HG03108 (cell line): ENCODE data around the gene ELOVL5.
"Not testable (repeated sequence)": the region's sequence is repeated elsewhere in the genome, so short reads cannot be mapped to it uniquely, and the experiment has no call there.

Experiments
- ATAC-seq: cut with Tn5 transposase; IDR thresholded peaks from one replicate; pipeline ENCODE4 v1.9.1; 2021; ENCODE audit warnings: moderate library complexity; ENCODE audit not compliant: unreplicated experiment

The ELOVL5 gene

DNA sequence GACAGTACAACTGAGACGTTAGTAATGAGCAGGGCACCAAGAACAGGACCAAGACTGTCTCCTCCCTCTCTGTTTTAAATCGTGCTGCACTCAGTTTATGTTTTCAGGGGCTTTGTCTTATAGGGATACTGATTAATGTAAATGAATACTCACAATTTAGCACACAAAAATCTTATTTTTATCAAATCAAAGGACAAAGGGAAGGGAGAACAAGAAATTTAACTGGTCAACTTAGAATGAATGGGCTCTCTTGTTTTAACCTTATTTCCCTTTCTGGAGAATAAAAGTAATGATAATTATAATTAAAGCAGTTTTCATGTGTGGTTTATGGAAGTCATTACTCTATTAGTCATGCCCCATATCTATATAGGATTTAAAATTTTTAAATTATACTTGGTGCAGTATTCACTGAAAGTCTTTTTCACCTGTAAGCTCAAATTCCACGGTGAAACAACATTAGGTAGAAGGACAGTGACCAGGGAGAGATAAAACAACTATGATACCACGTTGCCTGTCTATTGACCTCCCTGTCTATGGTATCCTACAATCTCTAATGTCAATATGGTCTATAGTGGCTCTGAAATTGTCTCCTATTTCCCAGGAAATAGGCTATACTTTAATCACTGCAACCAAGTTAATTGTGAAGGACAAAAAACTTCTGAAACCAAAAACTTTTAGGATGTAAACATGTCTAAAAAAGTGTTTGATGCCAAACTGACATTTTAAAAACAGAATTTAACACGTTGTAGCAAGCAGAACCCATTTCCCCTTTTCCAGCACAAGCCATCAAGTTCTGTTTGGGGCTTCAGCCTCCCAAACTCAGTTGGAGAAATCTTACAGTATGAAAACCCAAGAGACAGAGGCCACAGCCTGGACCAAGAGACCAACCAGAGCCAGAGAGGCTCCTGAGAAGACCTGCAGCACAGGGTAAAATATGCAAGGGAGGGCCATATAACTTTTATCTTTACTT lies 15.0 kb downstream of the ELOVL5 start:
- ATAC-seq: no peak

DNA sequence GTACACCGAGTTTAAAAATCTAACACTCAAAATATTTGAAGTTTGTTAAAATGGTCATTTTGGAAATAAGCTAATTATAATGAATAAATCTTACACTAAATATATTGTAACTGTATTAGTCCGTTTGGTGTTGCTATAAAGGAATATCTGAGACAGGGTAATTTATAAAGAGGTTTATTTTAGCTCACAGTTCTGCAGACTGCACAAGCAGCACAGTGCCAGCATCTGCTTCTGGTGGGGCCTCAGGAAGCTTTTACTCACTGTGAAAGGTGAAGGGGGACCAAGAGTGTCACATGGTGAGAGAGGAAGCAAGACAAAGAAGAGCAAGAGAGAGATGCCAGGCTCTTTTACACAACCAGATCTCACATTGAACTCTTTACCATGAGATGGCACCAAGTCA lies 17.1 kb downstream of the ELOVL5 start:
- ATAC-seq: no peak

DNA sequence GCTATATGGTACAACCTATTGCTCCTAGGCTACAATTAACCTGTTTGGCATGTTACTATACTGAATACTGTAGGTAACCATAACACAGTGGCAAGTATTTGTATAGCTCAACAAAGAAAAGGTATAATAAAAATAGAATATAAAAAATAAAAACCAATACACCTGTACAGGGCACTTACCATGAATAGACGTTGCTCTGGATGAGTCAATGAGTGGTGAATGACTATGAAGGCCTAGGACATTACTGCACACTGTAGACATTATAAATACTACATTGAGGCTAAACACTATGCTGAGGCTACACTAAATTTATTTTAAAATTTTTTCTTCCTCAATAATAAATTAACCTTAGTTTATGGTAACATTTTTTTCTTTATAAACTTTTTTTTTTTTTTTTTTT lies 18.6 kb downstream of the ELOVL5 start:
- ATAC-seq: no peak

DNA sequence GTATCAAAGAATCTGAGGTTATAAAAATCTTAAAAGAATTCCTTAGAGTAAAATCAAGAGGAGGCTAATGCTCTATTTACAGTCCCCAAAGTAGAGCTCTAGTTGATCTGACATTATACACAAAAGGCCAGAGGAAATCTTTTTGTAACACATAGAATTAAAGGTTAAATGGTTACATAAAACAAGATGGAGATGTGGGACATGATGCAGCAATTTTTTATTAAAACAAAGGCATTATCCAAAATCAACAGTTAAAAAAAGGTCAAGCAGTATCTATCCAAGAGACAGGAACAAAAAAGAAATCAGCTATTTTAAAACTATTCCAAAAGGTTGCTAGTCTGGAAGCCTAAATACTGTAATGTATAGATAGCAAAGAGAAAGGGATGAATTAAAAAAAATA lies 20.4 kb downstream of the ELOVL5 start:
- no peak for ATAC-seq

DNA sequence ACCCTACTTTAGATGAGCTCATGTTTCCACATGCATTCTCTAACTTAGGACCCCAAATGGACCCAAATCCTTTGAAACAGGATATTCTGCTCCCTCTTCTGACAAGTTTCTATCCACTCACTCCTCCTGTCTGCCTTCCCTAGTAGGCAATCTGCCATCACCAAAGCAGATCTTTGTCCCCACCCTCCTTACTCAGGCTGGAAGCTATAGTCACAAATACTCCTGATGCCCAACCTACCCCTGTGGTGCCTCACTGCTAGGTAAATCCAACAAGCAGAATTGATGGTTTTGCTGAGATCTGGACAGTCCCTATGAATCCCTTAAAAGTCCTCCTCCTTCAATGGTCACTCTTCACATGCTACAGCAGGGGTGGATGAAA lies 21.7 kb downstream of the ELOVL5 start:
- ATAC-seq: no peak

DNA sequence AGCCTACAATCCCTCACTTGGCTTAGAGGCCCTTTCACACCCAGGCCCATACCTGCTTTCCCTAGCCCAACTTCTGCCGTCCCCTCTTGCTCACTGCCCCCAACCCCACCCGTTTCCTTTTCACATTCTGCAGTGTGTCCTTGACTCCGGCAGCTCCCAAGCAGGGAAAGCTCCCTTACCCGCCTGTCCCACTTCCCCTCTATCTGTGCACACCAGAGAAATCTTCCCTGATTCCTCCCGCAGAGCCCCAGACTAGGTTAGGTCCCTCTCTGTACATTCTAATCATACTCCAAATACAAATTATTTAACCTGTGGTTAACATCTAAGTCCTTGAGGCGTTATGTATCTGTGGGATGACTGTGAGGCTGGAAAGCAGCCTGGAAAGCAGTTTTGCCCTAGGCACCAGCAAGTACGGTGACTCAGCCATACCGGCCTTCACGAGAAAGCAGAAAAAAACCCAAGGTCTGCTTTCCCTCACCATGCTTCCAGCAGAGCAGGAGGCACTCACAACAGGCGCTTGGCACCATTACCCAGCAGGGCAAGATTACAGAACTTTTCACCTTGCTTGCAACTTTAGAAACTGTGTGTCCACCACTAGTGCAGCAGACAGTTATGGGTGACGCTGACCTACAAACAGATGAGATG lies 22.3 kb downstream of the ELOVL5 start:
- ATAC-seq: no peak

DNA sequence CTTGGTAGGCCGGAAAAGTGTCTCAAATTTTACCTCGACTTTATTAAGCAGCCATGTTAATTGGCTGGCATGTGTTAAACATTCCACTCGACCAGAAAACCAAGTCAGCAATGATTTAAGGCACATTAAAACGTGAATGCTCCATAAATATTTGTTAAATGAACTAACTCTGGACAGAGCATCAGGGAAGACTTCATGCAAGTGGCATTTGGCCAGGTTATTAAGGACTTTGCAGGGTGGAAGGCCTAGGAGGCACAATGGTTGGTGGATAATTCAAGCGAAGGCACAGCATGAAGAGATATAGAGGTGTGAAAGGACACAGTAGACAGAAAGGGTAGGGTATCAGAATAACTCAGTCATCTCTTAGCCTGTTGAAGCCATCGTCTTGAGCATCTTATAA lies 23.0 kb downstream of the ELOVL5 start:
- no peak for ATAC-seq

DNA sequence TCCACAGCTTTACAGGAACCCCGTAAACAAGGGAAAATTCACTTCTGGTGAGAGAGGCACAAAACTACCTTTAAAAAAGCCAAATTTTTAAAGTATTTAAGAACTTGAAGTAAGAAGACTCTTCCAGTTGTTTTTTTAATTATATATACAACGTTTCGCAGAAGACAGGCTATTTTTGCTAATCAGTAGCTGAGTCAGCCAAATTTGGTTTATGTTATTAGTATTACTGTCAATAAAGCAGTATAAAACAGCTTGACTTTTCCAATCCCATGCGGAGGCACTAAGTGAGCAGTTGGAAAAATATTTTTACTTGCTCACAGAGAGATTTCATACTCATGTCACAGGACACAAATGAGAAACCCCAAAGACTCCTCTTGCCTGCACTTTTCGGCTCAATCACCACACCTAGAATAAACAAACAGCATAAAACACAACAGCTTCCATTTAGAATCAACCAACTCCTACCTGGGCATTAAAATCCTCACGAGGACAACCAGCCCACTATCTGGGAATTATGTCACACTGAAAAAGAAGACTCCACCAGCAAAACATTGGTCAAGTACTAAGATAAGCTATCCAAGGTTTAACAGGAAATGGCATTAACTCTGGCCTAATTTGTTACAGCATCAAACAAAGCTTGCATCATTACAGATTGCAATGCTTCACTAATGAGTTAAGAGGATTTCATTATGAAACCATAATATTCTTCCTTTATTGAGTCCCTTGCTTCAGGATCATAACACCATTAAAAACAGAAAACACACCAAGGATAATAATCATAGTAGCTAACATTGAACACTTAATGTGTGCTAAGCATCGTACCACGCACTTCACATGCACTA lies 26.3 kb downstream of the ELOVL5 start:
- ATAC-seq: no peak

DNA sequence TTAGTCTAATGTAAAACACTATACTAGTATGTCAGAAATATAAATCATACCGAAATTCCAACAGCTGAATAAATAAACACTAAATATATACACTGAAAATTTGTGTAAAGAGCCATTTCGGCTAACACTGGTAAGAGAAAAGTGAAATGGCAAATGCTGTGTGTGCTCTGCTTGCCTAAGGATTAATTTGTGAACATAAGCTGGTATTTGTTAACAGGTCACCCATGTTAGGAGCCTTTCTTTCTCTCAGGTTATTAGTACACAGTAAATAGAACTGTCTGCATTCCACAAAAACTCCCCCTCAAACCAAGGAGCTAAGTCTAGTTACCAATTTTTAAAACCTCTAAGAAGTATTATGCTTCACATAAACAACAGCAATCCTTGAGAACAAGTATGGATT lies 27.0 kb downstream of the ELOVL5 start:
- ATAC-seq: no peak

DNA sequence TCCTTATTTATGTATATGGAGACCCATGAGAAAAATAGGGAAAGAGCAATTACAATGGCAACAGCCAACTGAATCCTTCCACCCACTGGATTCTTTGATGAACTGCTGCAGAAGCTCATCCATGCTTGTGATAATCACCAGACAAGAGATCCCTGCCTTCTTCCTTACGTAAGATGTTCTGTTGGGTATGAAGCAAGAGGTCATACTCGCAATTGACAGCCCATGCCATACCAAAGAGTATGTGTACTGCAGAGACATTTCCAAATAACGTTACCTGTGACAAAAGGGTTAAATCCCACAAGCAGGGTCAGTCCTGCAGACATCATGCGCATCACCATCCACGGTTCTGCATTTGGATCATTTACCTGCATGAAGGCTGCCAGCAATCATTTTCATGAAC lies 27.8 kb downstream of the ELOVL5 start:
- ATAC-seq: no peak

DNA sequence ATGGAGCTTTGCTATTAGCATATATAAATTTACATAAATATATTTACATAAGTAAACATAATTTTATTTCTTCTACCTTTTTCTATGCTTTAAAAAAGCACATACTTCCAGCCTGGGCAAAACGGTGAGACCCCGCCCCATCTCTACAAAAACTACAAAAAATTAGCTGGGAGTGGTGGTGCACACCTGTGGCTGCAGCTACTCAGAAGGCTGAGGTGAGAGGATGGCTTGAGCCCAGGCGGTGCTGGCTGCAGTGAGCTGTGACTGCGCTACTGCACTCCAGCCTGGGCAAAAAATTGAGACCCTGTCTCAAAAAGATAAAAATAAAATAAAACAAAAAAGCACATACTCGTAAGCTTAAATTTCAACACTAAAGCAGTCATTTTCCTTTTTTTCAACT lies 30.3 kb downstream of the ELOVL5 start:
- no peak for ATAC-seq

DNA sequence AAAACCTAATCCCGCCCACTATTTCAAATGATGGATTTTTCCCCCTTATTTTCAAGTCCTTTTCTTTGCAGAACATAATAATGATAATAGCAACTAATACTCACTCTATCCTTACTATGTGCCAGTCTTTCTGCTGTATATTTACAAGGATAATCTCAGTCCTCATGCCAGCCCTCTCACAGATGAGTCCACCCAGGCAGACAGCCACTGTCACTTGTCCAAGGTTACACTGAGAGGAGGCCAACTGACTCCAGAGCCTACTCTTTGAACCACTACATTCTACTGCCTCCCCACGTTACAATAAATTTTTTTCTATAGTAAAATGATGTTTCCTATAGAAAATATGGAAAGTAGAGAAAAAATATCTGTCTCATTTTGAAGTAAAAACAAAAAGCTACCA lies 30.9 kb downstream of the ELOVL5 start:
- no peak for ATAC-seq

DNA sequence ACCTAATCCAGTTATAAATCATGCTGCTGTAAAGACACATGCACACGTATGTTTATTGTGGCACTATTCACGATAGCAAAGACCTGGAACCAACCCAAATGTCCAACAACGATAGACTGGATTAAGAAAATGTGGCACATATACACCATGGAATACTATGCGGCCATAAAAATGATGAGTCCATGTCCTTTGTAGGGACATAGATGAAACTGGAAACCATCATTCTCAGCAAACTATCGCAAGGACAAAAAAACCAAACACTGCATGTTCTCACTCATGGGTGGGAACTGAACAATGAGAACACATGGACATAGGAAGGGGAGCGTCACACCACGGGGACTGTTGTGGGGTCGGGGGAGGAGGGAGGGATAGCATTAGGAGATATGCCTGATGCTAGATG lies 31.5 kb downstream of the ELOVL5 start:
- not testable (repeated sequence) for ATAC-seq

DNA sequence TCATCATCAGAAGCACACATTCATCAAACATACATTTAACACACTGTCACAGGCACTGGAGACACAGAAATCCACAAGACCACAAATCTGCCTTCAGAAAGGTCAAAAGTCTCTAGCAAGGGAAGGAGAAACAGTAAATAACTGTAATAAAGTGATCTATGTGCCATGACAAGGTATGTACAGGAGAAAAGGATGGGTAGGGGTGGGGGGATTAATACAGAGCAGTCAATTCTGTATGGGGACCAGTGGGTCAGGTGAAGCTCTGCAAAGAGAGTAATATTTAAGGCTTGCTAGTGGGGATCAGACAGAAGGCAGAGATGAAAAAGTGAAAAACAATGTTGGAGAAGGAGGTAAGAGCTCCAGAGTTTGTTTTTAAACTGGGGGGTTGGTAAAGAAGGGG lies 32.6 kb downstream of the ELOVL5 start:
- no peak for ATAC-seq

DNA sequence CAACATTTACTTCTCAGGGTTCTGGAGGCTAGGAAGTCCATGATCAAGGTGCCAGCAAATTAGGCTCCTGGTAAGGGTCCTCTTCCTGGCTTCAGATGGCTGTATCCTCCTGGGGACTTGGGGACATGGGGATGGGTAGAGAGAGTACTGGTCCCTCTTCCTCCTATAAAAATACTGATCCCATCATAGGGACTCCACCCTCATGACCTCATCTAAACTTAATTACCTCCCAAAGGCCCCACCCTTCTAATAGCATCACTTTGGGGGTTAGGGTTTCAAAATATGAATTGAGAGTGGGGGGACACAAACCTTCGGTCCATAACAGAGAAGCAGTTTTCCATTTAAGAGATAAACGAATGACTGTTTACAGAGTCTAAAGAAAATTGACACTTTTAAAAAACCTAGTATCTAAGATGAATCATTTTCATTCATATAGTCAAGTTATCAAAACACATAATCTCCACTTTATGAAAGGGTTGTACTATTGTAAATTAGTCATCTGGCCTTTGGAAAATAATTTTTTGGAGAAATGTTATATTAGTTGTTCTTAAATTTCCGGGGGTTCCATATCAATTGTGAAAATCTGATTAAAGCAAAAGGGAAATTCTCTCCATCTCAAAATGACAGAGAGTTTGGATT lies 33.5 kb downstream of the ELOVL5 start:
- ATAC-seq: no peak

DNA sequence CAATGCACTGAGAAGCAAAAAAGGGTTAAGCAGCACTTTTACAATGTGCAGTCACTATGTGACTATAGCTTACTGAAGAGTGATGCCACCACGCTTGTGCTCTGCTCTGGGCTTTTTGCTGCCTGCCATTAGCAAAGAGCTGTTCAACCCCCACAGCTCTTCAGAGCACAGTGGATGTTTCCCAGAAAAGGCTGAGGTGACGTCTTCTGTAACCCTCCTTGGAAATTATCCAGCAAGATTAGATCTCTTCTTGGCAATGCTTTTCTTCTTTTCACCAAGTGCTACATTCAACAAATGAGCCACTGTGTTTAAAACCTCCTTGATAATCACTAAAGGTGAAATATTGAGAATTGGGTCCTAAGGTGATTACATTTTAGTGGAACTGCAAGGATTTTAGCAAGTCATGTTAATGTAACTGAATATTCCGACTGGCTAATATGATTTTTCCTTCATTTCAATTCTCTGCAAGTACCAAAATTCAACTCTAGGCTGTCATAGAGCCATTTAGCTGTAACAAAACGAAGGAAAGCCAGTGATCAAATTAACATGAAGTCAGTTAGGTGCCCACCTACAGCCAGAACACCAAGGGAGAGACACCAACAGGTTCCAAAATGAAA lies 34.9 kb downstream of the ELOVL5 start:
- no peak for ATAC-seq

DNA sequence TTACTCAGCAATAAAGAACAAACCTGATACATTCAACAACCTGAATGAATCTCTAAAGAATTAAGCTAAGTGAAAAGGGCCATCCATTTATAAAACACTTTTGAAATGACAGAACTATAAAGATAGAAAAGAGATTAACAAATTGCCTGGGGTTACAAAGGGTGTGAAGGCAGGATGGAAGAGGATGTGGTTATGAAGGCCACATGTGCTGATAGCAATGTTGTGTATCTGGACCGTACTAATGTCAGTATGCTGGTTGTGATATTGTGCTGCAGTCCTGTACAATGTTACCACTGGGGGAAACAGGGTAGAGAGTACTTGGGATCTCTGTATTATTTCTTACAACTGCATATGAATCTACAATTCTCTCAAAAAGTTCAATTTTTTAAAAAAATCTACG lies 36.4 kb downstream of the ELOVL5 start:
- ATAC-seq: no peak

DNA sequence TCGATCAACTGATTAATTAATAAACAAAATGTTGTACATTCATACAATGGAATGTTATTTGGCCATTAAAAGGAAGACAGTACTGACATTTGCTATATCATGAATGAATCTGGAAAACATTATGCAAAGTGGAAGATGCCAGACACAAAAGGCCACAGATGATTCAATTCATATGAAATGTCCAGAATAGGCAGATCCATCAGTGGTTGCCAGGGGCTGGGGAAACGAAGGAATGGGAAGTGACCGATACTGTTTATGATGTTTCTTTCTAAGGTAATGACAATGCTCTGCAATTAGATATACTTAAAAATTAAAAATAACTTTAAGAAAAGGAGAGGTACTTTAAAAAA lies 37.2 kb downstream of the ELOVL5 start:
- ATAC-seq: no peak

DNA sequence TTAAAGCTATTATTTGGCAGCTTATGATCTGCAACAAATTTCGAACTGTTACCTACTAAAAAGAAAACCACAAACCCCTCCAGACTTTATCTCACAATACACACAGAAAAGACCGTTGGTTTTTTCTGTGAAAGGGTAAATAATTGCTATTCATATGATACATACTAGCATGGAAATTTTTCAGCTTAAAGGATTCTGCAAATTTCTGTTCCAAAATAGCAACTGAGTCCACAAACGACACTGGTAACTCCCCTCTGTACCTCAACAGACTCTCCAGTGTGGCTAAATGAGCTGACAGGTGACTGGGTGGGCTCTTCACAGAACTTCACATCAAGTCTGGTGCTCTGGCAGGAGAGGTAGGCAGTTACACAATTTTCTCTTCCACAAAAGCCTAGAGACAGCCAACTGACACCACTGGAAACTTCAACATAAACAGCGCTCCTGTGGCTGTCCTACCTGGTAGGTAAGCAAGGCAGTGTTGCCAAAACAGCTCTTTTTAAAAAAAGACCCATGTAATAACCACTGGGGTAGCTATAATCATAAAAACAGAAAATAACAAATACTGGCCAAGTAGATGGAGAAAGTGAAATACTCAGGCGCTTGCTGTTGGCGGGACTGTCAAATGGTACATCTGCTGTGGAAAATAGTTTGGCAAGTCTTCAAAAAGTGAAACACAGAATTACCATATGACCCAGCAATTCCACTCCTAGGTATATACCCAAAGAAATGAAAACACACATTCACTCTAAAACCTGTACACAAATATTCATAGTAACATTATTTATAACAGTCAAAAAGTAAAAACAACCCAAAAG lies 37.8 kb downstream of the ELOVL5 start:
- ATAC-seq: no peak

DNA sequence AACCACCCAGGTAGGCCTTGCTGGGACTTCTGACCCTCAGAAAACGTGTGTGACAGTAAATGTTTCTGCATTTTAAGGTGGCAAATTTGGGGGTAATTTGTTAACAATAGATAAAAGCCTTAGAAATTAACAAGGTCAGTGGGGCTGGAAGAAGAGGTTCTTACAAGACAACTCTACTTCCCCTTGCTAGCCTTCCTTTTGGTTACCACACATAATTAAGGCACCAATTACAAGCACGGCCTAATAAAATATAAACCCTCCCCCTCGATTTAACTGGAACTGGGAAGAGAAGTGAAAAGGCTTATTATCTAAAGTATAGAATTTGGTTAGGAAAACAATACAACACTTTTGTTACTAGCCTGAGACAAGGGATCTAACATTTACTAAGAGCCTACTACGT lies 38.8 kb downstream of the ELOVL5 start:
- ATAC-seq: no peak
